H1 (cell line): ENCODE measurements around the gene MRPL55. TPM values are rescaled to one million over a fixed set of nuclear protein-coding genes. Genes with fewer than 3 reads are reported as not detected.

Source experiments
- CHD2 ChIP-seq: IDR thresholded peaks from 2 replicates; pipeline ENCODE4 v1.6.1; 2012; ENCODE audit warnings: low read length, improper control_type of control experiment
- EP300 ChIP-seq, 2 experiments: IDR thresholded peaks; 1 replicate in 1 of 2; 2 replicates in 1 of 2; pipeline ENCODE4 v1.6.1; 2011 to 2012; ENCODE audit warnings: low read depth in 2 of 2, low read length in 2 of 2, mild to moderate bottlenecking in 2 of 2, borderline replicate concordance in 1 of 2, inconsistent platforms in 1 of 2, moderate library complexity in 1 of 2
- FOSL1 ChIP-seq: IDR thresholded peaks from 2 replicates; pipeline ENCODE4 v1.6.1; 2011; ENCODE audit warnings: mild to moderate bottlenecking, low read depth, low read length, moderate library complexity; ENCODE audit not compliant: insufficient read depth
- GTF2F1 ChIP-seq: IDR thresholded peaks from 2 replicates; pipeline ENCODE4 v1.6.1; 2012; ENCODE audit warnings: low read depth, low read length, improper control_type of control experiment, borderline replicate concordance
- KDM5A ChIP-seq: fragments of 200-600 bp; IDR thresholded peaks from 2 replicates; pipeline ENCODE4 v1.7.1; 2012; ENCODE audit warnings: mild to moderate bottlenecking, low read length, inconsistent platforms, mixed read lengths
- TAF1 ChIP-seq: IDR thresholded peaks from 2 replicates; pipeline ENCODE4 v1.6.1; 2011; ENCODE audit warnings: mild to moderate bottlenecking, low read depth, low read length
- polyA plus RNA-seq, 7 experiments: library from polyadenylated mRNA; depleted of rRNA in 3 of 7; stranded (reverse) in 5 of 7; unstranded in 2 of 7; fragments of >200 nt in 5 of 7; fragments of 200-250 nt in 2 of 7; gene quantifications; 1 replicate in 5 of 7; 2 replicates in 1 of 7; 4 replicates in 1 of 7; pipeline versions ENCODE4 v1.2.1 to v1.2.3, GENCODE V29; 2011 to 2013; ENCODE audit warnings: missing spikeins in 2 of 7, mixed read lengths in 2 of 7
- total RNA-seq: library from RNA; stranded (reverse); fragmentation: NEBNext Ultra II Directional; extraction: Animal tissue kit (Norgen Biotek cat#: 25700); gene quantifications from 2 replicates; pipeline ENCODE4 v1.2.1, GENCODE V29; 2021
- TF ChIP-seq, protein P1 (sequence below): fragments of 300-600 bp; sonication (generic); IDR thresholded peaks from 2 replicates; pipeline ENCODE4 v1.7.1; 2012; ENCODE audit warnings: low read length, moderate library complexity, mild to moderate bottlenecking, inconsistent platforms; ENCODE audit not compliant: insufficient replicate concordance
- TF ChIP-seq, protein P2 (sequence below): IDR thresholded peaks from 2 replicates; pipeline ENCODE4 v1.6.1; 2011; ENCODE audit warnings: low read length, improper control_type of control experiment

The MRPL55 gene
- total and polyA plus RNA-seq, 2 of the 8 experiments (the other 6 are each of a cell fraction or from before 2014, with no cell fraction given), result 59.0 to 244 TPM

DNA sequence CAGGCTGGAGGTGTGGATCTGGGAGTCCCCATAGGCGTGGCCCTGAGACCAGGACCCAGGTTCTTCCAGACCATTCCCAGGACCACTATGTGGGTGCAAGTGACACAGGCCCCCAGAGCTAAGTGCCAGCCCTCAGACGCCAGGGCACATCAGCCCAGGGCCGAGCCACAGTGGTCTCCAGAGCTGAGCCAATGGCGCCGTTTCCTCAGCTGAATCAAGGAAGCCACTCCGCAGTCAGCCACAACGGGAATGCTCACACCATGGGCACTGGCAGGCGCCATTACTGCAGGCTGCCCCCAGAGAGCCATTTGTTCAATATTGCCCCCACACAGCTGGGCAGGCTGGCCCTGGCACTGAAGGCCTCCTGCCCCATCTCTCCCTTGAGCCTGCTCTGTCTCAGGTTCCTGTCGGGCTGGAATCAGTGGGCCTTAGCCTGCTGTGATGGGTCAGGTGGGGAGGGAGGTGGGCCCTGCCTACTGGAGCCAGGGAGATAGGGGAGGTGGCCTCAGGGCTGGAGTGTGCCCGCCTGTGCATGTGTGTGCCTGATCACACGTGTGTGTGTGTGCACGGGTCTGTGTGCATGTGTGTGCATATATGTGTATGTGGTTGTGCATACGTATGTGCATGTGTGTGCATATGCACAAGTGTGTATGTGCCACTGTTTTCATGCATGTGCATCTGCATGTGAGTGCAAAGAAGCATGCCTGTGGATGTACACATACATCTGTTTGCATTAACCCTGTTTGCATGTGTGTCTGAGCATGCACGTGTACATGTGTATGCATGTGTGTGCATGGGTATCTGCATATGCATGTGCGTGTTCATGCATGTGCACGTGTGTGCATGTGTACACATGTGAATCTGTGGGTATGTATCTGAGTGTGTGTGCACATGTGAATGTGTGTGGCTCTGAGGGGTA is 46.8 kb upstream of the MRPL55 start (continued):
- TF ChIP-seq, protein P1, sequence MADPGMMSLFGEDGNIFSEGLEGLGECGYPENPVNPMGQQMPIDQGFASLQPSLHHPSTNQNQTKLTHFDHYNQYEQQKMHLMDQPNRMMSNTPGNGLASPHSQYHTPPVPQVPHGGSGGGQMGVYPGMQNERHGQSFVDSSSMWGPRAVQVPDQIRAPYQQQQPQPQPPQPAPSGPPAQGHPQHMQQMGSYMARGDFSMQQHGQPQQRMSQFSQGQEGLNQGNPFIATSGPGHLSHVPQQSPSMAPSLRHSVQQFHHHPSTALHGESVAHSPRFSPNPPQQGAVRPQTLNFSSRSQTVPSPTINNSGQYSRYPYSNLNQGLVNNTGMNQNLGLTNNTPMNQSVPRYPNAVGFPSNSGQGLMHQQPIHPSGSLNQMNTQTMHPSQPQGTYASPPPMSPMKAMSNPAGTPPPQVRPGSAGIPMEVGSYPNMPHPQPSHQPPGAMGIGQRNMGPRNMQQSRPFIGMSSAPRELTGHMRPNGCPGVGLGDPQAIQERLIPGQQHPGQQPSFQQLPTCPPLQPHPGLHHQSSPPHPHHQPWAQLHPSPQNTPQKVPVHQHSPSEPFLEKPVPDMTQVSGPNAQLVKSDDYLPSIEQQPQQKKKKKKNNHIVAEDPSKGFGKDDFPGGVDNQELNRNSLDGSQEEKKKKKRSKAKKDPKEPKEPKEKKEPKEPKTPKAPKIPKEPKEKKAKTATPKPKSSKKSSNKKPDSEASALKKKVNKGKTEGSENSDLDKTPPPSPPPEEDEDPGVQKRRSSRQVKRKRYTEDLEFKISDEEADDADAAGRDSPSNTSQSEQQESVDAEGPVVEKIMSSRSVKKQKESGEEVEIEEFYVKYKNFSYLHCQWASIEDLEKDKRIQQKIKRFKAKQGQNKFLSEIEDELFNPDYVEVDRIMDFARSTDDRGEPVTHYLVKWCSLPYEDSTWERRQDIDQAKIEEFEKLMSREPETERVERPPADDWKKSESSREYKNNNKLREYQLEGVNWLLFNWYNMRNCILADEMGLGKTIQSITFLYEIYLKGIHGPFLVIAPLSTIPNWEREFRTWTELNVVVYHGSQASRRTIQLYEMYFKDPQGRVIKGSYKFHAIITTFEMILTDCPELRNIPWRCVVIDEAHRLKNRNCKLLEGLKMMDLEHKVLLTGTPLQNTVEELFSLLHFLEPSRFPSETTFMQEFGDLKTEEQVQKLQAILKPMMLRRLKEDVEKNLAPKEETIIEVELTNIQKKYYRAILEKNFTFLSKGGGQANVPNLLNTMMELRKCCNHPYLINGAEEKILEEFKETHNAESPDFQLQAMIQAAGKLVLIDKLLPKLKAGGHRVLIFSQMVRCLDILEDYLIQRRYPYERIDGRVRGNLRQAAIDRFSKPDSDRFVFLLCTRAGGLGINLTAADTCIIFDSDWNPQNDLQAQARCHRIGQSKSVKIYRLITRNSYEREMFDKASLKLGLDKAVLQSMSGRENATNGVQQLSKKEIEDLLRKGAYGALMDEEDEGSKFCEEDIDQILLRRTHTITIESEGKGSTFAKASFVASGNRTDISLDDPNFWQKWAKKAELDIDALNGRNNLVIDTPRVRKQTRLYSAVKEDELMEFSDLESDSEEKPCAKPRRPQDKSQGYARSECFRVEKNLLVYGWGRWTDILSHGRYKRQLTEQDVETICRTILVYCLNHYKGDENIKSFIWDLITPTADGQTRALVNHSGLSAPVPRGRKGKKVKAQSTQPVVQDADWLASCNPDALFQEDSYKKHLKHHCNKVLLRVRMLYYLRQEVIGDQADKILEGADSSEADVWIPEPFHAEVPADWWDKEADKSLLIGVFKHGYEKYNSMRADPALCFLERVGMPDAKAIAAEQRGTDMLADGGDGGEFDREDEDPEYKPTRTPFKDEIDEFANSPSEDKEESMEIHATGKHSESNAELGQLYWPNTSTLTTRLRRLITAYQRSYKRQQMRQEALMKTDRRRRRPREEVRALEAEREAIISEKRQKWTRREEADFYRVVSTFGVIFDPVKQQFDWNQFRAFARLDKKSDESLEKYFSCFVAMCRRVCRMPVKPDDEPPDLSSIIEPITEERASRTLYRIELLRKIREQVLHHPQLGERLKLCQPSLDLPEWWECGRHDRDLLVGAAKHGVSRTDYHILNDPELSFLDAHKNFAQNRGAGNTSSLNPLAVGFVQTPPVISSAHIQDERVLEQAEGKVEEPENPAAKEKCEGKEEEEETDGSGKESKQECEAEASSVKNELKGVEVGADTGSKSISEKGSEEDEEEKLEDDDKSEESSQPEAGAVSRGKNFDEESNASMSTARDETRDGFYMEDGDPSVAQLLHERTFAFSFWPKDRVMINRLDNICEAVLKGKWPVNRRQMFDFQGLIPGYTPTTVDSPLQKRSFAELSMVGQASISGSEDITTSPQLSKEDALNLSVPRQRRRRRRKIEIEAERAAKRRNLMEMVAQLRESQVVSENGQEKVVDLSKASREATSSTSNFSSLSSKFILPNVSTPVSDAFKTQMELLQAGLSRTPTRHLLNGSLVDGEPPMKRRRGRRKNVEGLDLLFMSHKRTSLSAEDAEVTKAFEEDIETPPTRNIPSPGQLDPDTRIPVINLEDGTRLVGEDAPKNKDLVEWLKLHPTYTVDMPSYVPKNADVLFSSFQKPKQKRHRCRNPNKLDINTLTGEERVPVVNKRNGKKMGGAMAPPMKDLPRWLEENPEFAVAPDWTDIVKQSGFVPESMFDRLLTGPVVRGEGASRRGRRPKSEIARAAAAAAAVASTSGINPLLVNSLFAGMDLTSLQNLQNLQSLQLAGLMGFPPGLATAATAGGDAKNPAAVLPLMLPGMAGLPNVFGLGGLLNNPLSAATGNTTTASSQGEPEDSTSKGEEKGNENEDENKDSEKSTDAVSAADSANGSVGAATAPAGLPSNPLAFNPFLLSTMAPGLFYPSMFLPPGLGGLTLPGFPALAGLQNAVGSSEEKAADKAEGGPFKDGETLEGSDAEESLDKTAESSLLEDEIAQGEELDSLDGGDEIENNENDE, result no peak
- TF ChIP-seq TAF1 (no peak), EP300 (IDR thresholded peaks at IDR 0.05; ENCODE audit: borderline replicate concordance in 1 of 2, low read depth in 2 of 2, low read length in 2 of 2) (no peak), FOSL1 (no peak), CHD2 (no peak), GTF2F1 (no peak), KDM5A (no peak)
- TF ChIP-seq, protein P2, sequence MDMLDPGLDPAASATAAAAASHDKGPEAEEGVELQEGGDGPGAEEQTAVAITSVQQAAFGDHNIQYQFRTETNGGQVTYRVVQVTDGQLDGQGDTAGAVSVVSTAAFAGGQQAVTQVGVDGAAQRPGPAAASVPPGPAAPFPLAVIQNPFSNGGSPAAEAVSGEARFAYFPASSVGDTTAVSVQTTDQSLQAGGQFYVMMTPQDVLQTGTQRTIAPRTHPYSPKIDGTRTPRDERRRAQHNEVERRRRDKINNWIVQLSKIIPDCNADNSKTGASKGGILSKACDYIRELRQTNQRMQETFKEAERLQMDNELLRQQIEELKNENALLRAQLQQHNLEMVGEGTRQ, result no peak
